ENCODE results near the gene SEMG1.

DNA sequence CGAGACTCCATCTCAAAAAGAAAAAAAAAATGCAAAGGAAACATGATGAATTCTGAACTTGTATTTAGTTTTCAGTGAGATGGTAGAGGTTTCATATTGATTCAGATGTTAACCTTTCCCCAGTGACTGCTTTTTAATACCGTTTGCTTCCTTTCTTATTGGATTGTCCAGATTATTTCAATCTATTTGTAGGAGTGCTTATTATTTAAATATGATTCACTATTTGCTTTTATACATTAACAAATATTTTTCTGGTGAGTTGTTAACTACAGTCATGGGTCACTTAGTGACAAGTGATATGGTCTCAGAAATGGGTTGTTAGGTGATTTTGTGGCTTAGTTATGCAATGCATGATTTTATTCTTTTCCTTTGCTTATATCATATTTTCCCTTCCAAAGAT is 23.7 kb upstream of the SEMG1 start:
- no peak for TF ChIP-seq CTCF (IDR thresholded peaks at IDR 0.05)
- TF ChIP-seq, protein P1, sequence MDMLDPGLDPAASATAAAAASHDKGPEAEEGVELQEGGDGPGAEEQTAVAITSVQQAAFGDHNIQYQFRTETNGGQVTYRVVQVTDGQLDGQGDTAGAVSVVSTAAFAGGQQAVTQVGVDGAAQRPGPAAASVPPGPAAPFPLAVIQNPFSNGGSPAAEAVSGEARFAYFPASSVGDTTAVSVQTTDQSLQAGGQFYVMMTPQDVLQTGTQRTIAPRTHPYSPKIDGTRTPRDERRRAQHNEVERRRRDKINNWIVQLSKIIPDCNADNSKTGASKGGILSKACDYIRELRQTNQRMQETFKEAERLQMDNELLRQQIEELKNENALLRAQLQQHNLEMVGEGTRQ (CRISPR knock-in tag; IDR thresholded peaks at IDR 0.05): no peak
- no peak for TF ChIP-seq IRF2 (CRISPR knock-in tag; IDR thresholded peaks at IDR 0.05; ENCODE audit: borderline replicate concordance, low read depth)
